ENCODE measurements around the gene ZFC3H1.
"Not testable (repeated sequence)": the region's sequence is repeated elsewhere in the genome, so short reads cannot be mapped to it uniquely, and the experiment has no call there.

The ZFC3H1 gene

DNA sequence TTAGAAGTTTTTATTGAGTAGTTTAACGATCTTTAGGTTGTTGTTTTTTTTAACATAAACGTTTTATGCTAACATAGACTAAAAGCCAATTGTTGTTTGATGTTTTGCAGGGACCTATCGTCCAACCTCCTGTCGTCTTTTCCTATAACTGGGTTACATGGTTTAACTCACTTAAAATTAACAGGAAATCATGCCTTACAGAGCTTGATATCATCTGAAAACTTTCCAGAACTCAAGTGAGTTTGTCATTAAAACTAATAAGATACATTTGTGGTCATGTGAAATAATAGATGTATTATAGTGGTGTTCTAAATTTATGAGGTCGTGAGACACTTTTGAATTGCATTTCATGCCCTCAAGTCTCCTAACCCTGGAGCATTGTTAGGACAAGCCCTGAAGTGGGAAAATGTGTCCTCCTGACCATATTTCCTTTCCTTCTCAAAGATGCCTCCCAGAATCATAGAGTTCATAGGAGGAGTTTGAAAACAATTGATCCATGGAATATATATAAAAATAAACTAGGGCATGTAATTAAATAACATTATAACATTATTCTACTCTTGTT lies 84.9 kb downstream of the ZFC3H1 start:
- no peak for DNase-seq (ENCODE audit: low read depth)

DNA sequence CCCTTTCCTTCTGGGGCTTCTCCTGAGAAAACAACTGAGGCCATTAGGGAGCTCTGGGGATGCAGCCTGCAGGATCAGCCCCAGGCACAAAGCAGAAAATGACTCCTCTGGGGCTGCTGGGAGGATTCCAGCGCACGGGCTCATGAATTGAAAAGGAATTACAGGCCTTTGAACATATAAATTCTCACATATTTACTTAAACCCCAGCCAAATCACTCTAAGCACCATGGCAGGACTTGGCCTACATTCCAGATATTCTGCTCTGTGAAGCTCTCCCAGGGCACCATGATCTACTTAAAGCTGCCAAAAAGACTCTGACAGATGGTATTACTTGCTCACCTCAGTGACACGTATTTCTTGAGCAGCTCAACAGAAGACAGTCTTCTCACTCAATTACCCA lies 87.2 kb downstream of the ZFC3H1 start:
- DNase-seq (ENCODE audit: low read depth): no peak

DNA sequence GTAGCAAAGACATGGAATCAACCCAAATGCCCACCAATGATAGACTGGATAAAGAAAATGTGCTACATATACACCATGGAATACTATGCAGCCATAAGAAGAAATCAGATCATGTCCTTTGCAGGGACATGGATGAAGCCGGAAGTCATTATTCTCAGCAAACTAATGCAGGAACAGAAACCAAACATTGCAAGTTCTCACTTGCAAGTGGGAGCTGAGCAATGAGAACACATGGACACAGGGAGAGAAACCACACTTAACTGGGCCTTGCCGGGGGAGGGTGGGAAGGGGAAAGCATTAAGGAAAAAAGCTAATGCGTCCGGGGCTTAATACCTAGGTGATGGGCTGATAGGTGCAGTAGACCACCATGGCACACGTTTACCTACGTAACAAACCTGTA lies 93.8 kb downstream of the ZFC3H1 start:
- not testable (repeated sequence) for DNase-seq (ENCODE audit: low read depth)

DNA sequence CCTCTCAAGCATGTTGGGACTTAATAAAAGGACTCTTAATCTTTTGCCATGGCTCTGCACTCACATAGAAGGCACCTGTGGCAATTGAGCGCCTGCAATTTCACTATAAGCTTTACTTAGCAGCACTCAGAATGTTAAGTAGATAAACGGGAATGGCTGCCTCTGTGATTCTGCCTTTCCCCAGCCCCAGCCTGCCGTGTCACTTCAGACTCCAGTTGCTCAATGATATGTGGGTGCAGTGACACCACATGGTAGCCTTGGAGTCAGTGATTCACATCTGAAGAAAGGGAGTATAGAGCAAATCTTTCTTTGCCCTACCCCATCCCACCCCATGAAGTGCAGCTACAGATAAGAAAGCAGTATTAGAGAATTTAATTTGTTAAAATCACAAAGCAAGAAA lies 96.1 kb downstream of the ZFC3H1 start:
- no peak for DNase-seq (ENCODE audit: low read depth)

- no peak for DNase-seq (ENCODE audit: low read depth)
Observed at GRCh38 chr12:71566655-71567054, 97.0 kb downstream of the ZFC3H1 start.

GRCh38 chr12:71565535-71565934 lies 98.1 kb downstream of the ZFC3H1 start:
- DNase-seq (ENCODE audit: low read depth): no peak

GRCh38 chr12:71562676-71563595 lies 100.7 kb downstream of the ZFC3H1 start:
- DNase-seq (ENCODE audit: low read depth): no peak

Measured in stimulated activated CD8-positive, alpha-beta memory T cell treated with anti-CD3 and anti-CD28 coated beads, Interleukin-15, amount 100 ng/mL, for 1 hour (primary cell).